Measurements from ENCODE around the gene CNTN4. TPM values are rescaled to one million over a fixed set of nuclear protein-coding genes. Genes with fewer than 3 reads are reported as not detected.

The CNTN4 gene
- total and polyA plus RNA-seq, 10 donors, result 0.20 to 4.3 (median 1.5) TPM

DNA sequence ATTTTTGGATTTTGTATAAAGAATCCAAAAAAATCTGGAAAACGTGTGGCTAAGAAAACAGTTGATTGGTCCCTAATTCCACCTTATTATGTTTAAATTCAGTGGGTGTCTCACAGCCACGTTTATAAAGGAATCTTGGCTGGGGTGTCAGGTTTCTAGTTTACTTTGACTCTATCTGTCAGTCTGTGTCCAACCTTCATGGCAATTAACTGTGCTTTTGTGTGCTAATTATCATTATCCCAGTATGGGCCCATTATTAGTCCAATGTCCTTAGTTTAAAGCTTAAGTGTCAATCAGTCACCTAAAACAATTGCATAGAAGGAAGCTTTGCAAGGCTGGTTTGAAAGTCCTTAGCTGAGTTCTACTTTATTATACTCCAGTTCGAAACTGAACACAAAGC, 3.7 kb upstream of the CNTN4 start:
- Histone ChIP-seq H3K9me3 (no peaks in the 10 kb centered on the region), H3K27ac (no peak overlapping the region), H3K27me3 (replicated peaks in 1 of 7) (peaks cover 0 to 50% (median 23%) of the 10 kb centered on the region in 7 donors), H3K4me1 (peaks cover 0 to 22% (median 10%) of the 10 kb centered on the region in 6 donors), H3K36me3 (no peaks in the 10 kb centered on the region), H3K4me3 (no peak overlapping the region)
- no peak for DNase-seq
- WGBS, 5 donors, result 49 to 64% (median 54%) methylated on average over 3 of the region's 3 CpGs
- intact Hi-C loops (cut with DNase I; ENCODE audit: low total_unique reads), result no loop called here
- no peak for TF ChIP-seq POLR2A (IDR thresholded peaks at IDR 0.05)
- no peak for TF ChIP-seq POLR2AphosphoS5 (IDR thresholded peaks at IDR 0.05)
- TF ChIP-seq, protein P1, sequence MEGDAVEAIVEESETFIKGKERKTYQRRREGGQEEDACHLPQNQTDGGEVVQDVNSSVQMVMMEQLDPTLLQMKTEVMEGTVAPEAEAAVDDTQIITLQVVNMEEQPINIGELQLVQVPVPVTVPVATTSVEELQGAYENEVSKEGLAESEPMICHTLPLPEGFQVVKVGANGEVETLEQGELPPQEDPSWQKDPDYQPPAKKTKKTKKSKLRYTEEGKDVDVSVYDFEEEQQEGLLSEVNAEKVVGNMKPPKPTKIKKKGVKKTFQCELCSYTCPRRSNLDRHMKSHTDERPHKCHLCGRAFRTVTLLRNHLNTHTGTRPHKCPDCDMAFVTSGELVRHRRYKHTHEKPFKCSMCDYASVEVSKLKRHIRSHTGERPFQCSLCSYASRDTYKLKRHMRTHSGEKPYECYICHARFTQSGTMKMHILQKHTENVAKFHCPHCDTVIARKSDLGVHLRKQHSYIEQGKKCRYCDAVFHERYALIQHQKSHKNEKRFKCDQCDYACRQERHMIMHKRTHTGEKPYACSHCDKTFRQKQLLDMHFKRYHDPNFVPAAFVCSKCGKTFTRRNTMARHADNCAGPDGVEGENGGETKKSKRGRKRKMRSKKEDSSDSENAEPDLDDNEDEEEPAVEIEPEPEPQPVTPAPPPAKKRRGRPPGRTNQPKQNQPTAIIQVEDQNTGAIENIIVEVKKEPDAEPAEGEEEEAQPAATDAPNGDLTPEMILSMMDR (IDR thresholded peaks at IDR 0.05 in 8 of 11, conservative IDR thresholded peaks at IDR 0.05 in 3 of 11), result no peak

DNA sequence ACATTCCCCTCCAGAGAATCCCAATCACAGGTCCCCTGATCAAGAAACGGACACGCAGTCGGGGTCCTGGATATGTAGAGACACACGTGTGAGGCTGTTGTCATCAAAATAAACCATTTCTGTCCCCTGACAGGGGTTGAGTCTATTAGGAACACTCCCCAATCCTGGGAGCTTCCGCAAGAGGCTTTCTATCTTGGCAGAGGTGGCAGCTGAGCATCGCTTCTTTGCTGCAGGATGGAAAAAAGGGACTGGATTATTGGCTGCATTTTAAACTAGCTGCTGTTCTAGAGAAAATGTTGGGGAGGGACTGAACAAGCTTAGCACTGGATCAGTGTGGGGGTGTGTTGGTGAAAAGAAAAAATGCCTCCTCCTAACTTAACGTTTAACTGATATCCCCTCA, 2.5 kb upstream of the CNTN4 start:
- TF ChIP-seq, protein P1 (IDR thresholded peaks at IDR 0.05 in 8 of 11, conservative IDR thresholded peaks at IDR 0.05 in 3 of 11), result no peak
- TF ChIP-seq POLR2AphosphoS5 (IDR thresholded peaks at IDR 0.05) (no peak), POLR2A (IDR thresholded peaks at IDR 0.05) (no peak)
- no peaks in the 10 kb centered on the region for H3K36me3 ChIP-seq
- H3K27ac ChIP-seq, result no peak overlapping the region
- H3K4me1 ChIP-seq, result peaks cover 0 to 24% (median 10%) of the 10 kb centered on the region in 6 donors
- H3K27me3 ChIP-seq (replicated peaks in 1 of 7), result peaks cover 0 to 63% (median 29%) of the 10 kb centered on the region in 7 donors
- H3K9me3 ChIP-seq, result no peaks in the 10 kb centered on the region
- no peak overlapping the region for H3K4me3 ChIP-seq
- no peak for DNase-seq
- WGBS, 5 donors, result 13 to 22% (median 16%) methylated on average over 7 of the region's 7 CpGs
- intact Hi-C loops (cut with DNase I; ENCODE audit: low total_unique reads), result no loop called here

DNA sequence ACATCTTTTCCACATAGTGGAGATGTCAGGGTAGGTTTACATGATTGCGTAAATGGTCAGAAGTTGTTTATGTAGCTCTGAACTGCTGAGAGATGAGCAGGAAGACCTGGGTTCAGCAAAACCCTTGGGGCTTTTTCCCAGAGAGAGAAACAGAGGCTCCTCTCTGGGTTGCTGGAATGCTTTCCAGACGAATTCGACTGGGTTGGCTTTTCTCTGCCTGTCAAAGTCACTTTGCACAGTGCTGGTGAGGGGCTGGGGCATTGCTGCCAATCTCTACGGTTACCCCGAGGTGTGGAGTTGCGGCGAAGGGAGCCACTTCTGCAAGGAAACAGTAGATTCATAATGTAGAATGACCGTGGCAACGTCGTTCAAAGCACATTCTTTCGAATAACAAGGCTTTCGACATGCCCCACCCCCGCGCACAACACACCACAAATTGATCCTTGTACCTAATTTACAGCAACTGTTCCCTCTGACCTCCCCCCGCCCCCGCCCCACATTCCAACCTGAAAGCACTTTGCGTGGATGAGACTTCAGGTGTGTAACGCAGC, 950 bp upstream of the CNTN4 start:
- WGBS, 5 donors, result 10 to 21% (median 13%) methylated on average over 18 of the region's 18 CpGs
- intact Hi-C loops (cut with DNase I; ENCODE audit: low total_unique reads), result no loop called here
- TF ChIP-seq POLR2A (IDR thresholded peaks at IDR 0.05) (no peak), POLR2AphosphoS5 (IDR thresholded peaks at IDR 0.05) (no peak)
- TF ChIP-seq, protein P1 (IDR thresholded peaks at IDR 0.05 in 8 of 11, conservative IDR thresholded peaks at IDR 0.05 in 3 of 11), result no peak
- no peak overlapping the region for H3K27ac ChIP-seq
- no peak for DNase-seq
- H3K9me3 ChIP-seq, result no peaks in the 10 kb centered on the region
- peaks cover 0 to 71% (median 29%) of the 10 kb centered on the region in 7 donors for H3K27me3 ChIP-seq (replicated peaks in 1 of 7)
- H3K4me3 ChIP-seq, result peak overlapping the region in 1 of 8 donors; percentile 64
- H3K4me1 ChIP-seq, result peaks cover 0 to 24% (median 10%) of the 10 kb centered on the region in 6 donors
- no peaks in the 10 kb centered on the region for H3K36me3 ChIP-seq

DNA sequence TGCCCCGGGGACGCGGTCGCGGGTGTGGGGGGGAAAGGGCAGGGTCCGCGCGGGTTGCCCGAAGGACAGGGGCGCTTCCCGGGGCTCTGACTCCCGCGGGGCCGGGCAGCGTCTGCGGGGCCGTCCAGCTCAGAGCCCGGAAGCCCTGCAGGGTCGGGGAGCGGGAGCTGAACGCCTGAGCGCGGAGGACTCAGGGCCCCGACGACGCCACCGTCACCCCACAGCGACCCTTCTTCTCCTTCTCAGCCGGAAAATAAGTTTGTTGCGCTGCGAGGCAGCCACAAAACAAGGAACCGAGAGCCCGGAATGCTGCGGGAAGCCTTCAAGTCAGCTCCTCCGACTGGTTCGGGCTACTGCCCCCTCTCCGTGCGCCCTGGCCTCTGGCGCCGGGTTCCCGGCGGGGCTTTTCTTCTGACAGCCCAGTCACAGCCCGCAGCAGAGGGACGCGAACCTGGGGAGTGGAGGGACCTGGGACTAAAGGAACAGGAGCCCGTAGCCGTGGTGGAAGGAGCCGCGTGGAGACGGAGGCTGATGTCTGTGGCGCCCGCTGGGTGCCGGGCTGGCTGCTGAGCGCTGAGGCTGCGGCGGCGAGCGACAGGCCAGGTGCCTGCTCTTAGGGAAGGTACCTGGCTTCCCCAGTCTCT, 484 bp downstream of the CNTN4 start:
- Histone ChIP-seq H3K4me1 (peaks cover 0 to 24% (median 10%) of the 10 kb centered on the region in 6 donors), H3K36me3 (no peaks in the 10 kb centered on the region), H3K27me3 (replicated peaks in 1 of 7) (peaks cover 0 to 71% (median 29%) of the 10 kb centered on the region in 7 donors), H3K4me3 (peak overlapping the region; percentile 12 to 64 (median 36)), H3K27ac (no peak overlapping the region), H3K9me3 (no peaks in the 10 kb centered on the region)
- DNase-seq, result no peak
- no peak for TF ChIP-seq POLR2A (IDR thresholded peaks at IDR 0.05)
- no peak for TF ChIP-seq POLR2AphosphoS5 (IDR thresholded peaks at IDR 0.05)
- TF ChIP-seq, protein P1 (IDR thresholded peaks at IDR 0.05 in 8 of 11, conservative IDR thresholded peaks at IDR 0.05 in 3 of 11), result no peak
- intact Hi-C loops (cut with DNase I; ENCODE audit: low total_unique reads), result no loop called here
- WGBS, 5 donors, result 2 to 15% (median 3%) methylated on average over 26 to 58 of the region's 58 CpGs

All from spleen (tissue), 11 donors.